Effector memory CD4-positive, alpha-beta T cell (primary cell): ENCODE data around the gene NAALADL2.

ENCODE experiments used
- DNase-seq, 3 donors: peaks; one replicate each; pipeline ENCODE4 v3.0.0-alpha.2; 2020
- H3K27ac ChIP-seq: 2 replicates; pipeline ENCODE4 v1.7.0; 2013; ENCODE audit warnings: mild to moderate bottlenecking, low read length, moderate library complexity; ENCODE audit not compliant: insufficient read depth, poor library complexity, severe bottlenecking
- H3K27me3 ChIP-seq: replicated peaks from 2 replicates; pipeline ENCODE4 v1.7.0; 2013; ENCODE audit warnings: mild to moderate bottlenecking, low read length; ENCODE audit not compliant: insufficient read depth, control insufficient read depth, poor library complexity, severe bottlenecking
- H3K36me3 ChIP-seq: 2 replicates; pipeline ENCODE4 v1.7.0; 2013; ENCODE audit warnings: mild to moderate bottlenecking, low read length, moderate library complexity; ENCODE audit not compliant: control insufficient read depth, insufficient read depth
- H3K4me1 ChIP-seq: 2 replicates; pipeline ENCODE4 v1.7.0; 2013; ENCODE audit warnings: low read length, mild to moderate bottlenecking; ENCODE audit not compliant: control insufficient read depth, insufficient read depth, poor library complexity, severe bottlenecking
- H3K4me3 ChIP-seq: 2 replicates; pipeline ENCODE4 v1.7.0; 2013; ENCODE audit warnings: low read length, low read depth, mild to moderate bottlenecking; ENCODE audit not compliant: insufficient read depth, poor library complexity, severe bottlenecking
- H3K9me3 ChIP-seq: 2 replicates; pipeline ENCODE4 v1.7.0; 2013; ENCODE audit warnings: mild to moderate bottlenecking, low read length, moderate library complexity; ENCODE audit not compliant: control insufficient read depth

NAALADL2 gene

DNA sequence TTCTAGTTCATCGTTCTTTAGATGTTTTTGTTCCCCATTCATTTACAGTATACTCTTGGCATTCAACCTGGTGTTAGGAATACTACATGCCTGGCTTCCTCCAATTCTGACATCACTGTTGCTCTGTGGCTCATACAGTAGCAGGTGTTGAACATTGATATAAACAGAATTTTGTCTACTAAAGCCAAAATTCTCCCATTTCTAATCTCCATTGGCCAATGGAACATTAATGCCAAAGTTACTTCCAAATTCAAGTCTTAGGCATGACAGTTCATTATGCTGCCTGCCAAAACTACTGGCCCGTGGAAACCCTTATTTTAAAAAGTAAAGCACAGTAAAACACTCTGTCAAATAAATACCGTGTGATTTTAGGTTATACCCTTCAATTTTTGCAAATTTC, 368.0 kb downstream of the NAALADL2 start:
- DNase-seq, result no peak
- Histone ChIP-seq H3K4me1 (no peaks in the 10 kb centered on the region), H3K27me3 (no peaks in the 10 kb centered on the region), H3K4me3 (no peak overlapping the region), H3K36me3 (no peaks in the 10 kb centered on the region), H3K9me3 (no peaks in the 10 kb centered on the region), H3K27ac (no peak overlapping the region)

DNA sequence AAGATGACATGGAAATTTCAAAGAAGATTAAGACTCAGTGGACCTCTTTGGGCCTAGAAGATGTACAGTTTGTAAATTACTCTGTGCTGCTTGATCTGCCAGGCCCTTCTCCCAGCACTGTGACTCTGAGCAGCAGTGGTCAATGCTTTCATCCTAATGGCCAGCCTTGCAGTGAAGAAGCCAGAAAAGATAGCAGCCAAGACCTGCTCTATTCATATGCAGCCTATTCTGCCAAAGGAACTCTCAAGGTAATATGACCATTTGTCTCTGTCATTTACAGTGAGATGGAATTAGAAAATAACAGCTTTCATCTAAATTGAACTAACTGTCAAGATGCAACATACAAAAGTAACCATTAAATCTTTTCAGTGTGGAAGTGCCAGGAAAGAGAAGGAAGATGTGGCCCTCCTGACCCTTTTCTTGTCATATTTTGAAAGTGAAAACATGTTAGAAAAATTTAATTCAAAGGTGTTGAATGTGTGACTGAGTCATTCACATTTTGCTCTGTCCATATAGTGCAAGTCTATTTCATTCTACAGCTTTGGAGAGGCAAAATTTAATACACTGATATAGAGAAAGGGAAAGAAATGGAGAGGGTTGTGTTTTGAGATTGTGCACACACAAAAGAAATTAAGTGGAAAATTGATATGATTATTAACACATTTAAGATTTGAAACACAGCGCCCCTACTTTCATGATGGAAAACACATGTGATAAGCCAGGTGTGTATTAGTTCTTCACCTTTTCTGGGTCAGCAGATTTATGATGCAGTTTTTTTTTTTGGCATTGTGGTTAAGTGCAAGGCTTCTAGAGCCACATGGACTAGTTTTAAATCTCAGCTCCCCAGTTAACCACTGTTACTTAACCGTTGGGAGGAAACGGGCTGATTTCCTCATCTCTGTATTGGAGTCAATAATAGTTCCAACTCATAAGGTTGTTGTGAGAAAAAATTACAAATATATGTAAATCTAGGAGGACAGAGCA, 375.1 kb downstream of the NAALADL2 start:
- no peaks in the 10 kb centered on the region for H3K4me1 ChIP-seq
- H3K27ac ChIP-seq, result no peak overlapping the region
- no peaks in the 10 kb centered on the region for H3K27me3 ChIP-seq
- no peak overlapping the region for H3K4me3 ChIP-seq
- DNase-seq, result no peak
- no peaks in the 10 kb centered on the region for H3K36me3 ChIP-seq
- no peaks in the 10 kb centered on the region for H3K9me3 ChIP-seq

DNA sequence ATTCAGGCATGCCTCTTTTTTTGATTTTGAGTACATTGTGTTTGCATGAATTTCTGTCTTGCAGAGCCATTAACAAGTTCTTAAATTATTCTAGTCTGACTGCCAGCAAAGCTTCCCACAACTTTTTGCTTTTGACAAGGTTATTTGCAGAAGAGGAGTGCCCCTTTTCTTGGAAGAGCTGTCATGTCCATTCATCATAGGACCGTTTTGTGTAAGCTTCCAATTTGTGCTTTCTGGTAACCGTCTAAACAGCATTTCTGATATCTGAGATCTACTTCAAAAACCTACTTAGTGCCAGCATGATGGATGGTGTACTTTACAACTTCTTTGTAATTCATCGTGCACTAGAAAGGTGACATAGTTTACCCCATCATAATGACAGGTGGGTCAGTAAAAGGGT, 379.7 kb downstream of the NAALADL2 start:
- H3K27ac ChIP-seq, result no peak overlapping the region
- no peak overlapping the region for H3K4me3 ChIP-seq
- no peaks in the 10 kb centered on the region for H3K27me3 ChIP-seq
- DNase-seq, result no peak
- H3K36me3 ChIP-seq, result no peaks in the 10 kb centered on the region
- H3K9me3 ChIP-seq, result no peaks in the 10 kb centered on the region
- no peaks in the 10 kb centered on the region for H3K4me1 ChIP-seq

DNA sequence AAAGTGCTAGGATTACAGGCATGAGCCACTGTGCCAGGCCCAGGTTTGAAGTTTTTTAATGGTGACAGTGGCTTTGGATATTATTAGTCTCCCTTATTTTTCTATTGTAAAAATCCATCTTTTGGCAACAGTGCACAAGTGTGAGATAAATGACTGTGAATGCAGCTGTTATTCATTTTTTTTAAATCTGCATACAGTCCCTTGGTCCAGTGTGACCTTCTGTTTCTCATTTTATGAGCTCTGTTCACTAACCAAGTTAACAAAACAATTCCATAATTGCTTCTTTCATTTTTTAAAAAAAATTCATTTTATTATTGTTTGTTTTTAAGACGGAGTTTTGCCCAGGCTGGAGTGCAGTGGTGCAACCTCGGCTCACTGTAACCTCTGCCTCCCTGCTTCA, 381.8 kb downstream of the NAALADL2 start:
- no peaks in the 10 kb centered on the region for H3K36me3 ChIP-seq
- no peak overlapping the region for H3K4me3 ChIP-seq
- H3K27ac ChIP-seq, result no peak overlapping the region
- no peaks in the 10 kb centered on the region for H3K27me3 ChIP-seq
- H3K4me1 ChIP-seq, result no peaks in the 10 kb centered on the region
- no peaks in the 10 kb centered on the region for H3K9me3 ChIP-seq
- no peak for DNase-seq

DNA sequence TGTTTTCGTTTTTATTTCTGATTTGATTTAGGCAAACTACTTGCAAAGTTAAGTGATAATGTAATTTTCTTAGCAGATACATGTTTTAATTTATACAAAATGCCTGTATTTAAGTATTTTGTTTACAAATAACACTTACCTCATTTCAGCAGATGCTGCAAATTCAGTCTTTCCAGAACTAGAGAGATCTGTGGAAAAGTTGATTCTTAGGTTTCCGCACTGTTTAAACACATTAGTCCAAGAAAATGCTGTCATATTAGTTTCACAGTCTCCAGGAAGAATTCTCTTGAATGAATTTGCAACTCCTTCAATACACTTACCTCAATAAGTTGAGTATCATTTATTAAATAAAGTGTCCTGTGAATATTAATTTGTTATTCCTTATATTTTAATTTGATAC, 383.1 kb downstream of the NAALADL2 start:
- DNase-seq, result no peak
- no peaks in the 10 kb centered on the region for H3K27me3 ChIP-seq
- H3K9me3 ChIP-seq, result no peaks in the 10 kb centered on the region
- no peaks in the 10 kb centered on the region for H3K4me1 ChIP-seq
- no peak overlapping the region for H3K4me3 ChIP-seq
- H3K27ac ChIP-seq, result no peak overlapping the region
- no peaks in the 10 kb centered on the region for H3K36me3 ChIP-seq

DNA sequence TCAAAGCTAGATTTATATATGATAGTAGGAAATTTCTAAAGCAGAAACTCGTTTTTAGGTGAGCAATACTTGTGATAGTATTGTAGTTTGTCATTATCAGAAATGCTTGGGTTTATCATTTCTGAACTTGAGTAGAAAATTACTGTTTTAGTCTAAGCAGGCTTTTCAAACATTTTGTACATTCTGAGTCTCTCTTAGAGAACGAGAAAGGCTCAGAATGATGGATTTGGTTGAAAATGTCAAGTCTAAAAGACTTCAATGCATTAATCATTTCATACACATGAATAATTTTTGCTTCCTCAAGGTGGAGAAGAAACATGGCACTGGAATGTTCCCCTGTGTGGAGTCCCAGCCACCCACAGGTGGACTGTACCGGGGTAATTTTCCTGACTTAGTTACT, 387.1 kb downstream of the NAALADL2 start:
- no peak for DNase-seq
- H3K36me3 ChIP-seq, result no peaks in the 10 kb centered on the region
- no peak overlapping the region for H3K27ac ChIP-seq
- no peaks in the 10 kb centered on the region for H3K9me3 ChIP-seq
- H3K27me3 ChIP-seq, result no peaks in the 10 kb centered on the region
- no peaks in the 10 kb centered on the region for H3K4me1 ChIP-seq
- H3K4me3 ChIP-seq, result no peak overlapping the region

DNA sequence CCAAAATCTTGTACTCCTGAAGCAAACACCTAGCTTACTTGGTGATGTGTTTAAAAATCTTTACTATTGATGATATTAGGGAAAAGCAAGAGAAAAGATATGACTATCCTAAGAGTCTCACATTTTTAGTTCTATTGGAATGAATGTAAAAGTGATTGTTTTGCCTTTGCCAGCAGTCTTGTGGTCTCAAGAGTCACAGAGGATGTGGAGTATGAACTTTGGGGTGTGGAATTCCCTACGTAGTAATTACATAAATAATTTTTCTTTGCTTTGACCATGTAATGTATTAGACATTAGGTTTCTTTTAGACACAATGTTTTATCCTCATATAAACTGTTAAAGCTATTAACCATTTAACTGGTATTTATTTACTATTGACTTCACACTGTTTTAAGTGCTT, 387.6 kb downstream of the NAALADL2 start:
- Histone ChIP-seq H3K9me3 (no peaks in the 10 kb centered on the region), H3K4me1 (no peaks in the 10 kb centered on the region), H3K27me3 (no peaks in the 10 kb centered on the region), H3K27ac (no peak overlapping the region), H3K36me3 (no peaks in the 10 kb centered on the region), H3K4me3 (no peak overlapping the region)
- DNase-seq, result no peak

DNA sequence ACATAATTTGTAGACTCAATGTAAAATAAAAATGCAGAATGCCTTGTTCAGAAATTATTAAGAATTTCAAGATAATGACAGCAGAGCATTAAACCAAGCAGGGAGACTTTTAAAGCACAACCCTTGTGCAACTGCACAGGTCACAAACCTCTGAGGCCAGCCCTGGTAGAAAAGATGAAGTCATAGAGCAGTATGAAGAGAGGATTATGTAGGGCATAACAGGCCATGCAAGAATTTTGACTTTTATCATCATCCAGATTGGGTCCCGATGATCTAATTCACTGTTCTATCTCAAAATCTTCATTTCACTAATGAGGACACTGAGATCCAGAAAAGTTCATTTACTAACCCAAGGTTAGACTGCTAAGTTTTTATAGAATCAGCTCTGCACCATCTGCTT, 388.5 kb downstream of the NAALADL2 start:
- Histone ChIP-seq H3K9me3 (peaks cover 3% of the 10 kb centered on the region), H3K4me1 (no peaks in the 10 kb centered on the region), H3K27me3 (no peaks in the 10 kb centered on the region), H3K27ac (no peak overlapping the region), H3K4me3 (no peak overlapping the region), H3K36me3 (no peaks in the 10 kb centered on the region)
- no peak for DNase-seq

DNA sequence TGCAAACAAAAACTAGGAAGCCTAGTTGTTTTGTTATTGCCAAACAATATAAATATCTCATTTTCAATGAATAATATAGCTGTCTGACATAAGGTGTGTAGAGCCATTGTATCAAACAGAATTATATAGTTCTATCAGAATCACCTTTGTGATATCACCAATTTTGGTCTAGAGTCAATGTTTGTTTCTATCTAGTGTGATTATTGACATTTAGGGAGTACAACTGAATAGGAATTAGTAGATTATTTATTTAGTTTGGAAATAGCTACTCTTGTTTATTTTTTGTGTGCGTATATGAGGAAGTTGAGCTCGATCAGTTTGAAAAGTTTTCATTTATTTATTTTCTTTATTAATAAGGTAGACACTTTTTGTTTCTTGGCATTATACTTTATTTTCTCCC, 389.7 kb downstream of the NAALADL2 start:
- no peaks in the 10 kb centered on the region for H3K27me3 ChIP-seq
- H3K4me3 ChIP-seq, result no peak overlapping the region
- H3K27ac ChIP-seq, result no peak overlapping the region
- H3K4me1 ChIP-seq, result no peaks in the 10 kb centered on the region
- peaks cover 3% of the 10 kb centered on the region for H3K9me3 ChIP-seq
- DNase-seq, result no peak
- H3K36me3 ChIP-seq, result no peaks in the 10 kb centered on the region

DNA sequence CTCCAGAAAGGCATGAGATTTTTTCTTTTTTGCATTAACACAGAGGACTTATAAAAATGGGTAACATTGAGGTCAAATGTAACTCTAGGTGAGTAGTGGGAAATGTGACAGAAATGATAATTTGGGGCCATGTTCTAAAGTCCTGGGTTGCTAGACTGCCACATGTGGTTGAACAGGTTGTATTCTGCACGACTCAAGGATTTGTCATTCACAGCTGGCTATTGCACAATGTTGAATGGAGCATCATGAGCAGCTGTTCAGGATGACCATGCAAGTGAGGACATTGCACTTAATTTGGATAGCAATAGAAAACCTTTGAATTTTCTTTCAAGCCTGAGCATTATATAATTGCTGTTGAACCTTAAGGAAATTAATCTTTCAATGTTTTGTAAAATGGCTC, 396.6 kb downstream of the NAALADL2 start:
- Histone ChIP-seq H3K27me3 (no peaks in the 10 kb centered on the region), H3K4me1 (no peaks in the 10 kb centered on the region), H3K4me3 (no peak overlapping the region), H3K9me3 (peaks cover 3% of the 10 kb centered on the region), H3K27ac (no peak overlapping the region), H3K36me3 (no peaks in the 10 kb centered on the region)
- DNase-seq, result no peak
